Panc1 (cell line): ENCODE results near the gene GSG1. TPM values are rescaled to one million over a fixed set of nuclear protein-coding genes. Genes with fewer than 3 reads are reported as not detected.

ENCODE experiments used
- ATAC-seq: fragments of 200-7000 bp; cut with Tn5 transposase; 2 replicates; pipeline ENCODE4 v1.9.1; 2020; ENCODE audit warnings: mild to moderate bottlenecking, moderate library complexity
- BruUV-seq: library from RNA; stranded (reverse); fragments of 400-500 nt; replicated peaks from 2 replicates; lab custom pipeline; 2021; lab: Mats Ljungman, UMichigan
- CTCF ChIA-PET: fragments of 300-600 bp; sonication (Branson Sonifier 250); formaldehyde crosslinking; loops from one replicate; lab custom pipeline; 2022; ENCODE audit warnings: antibody characterized with exemption; lab: Charles Lee
- POLR2A ChIA-PET: fragments of 300-600 bp; sonication (Branson Sonifier 250); formaldehyde crosslinking; loops from one replicate; lab custom pipeline; 2022; ENCODE audit warnings: antibody characterized with exemption; lab: Charles Lee
- DNase-seq: peaks from one replicate; pipeline ENCODE4 v3.0.0-alpha.2; 2010; ENCODE audit warnings: low read depth, low spot score
- H3K27ac ChIP-seq: 2 replicates; pipeline ENCODE4 v1.5.1; 2011; ENCODE audit warnings: mild to moderate bottlenecking, low read length, inconsistent platforms
- H3K27me3 ChIP-seq: fragments of 200-500 bp; sonication (Bioruptor generic); 2 replicates; pipeline ENCODE4 v1.6.0; 2014; ENCODE audit warnings: low read length, inconsistent platforms; ENCODE audit not compliant: control insufficient read depth, insufficient read depth
- H3K36me3 ChIP-seq: fragments of 200-500 bp; sonication (Bioruptor generic); 2 replicates; pipeline ENCODE4 v1.5.1; 2014; ENCODE audit warnings: inconsistent platforms, mild to moderate bottlenecking, low read length, moderate library complexity; ENCODE audit not compliant: control insufficient read depth, insufficient read depth
- H3K4me1 ChIP-seq: 2 replicates; pipeline ENCODE4 v1.5.1; 2011; ENCODE audit warnings: inconsistent platforms, mild to moderate bottlenecking, low read length, moderate library complexity; ENCODE audit not compliant: control insufficient read depth, insufficient read depth
- H3K4me3 ChIP-seq, 2 experiments: 2 replicates each; pipeline ENCODE4 v1.5.1; 2011 to 2012; ENCODE audit warnings: low read depth in 2 of 2, low read length in 2 of 2, mild to moderate bottlenecking in 2 of 2, inconsistent platforms in 1 of 2, moderate library complexity in 1 of 2
- H3K9me3 ChIP-seq: fragments of 200-500 bp; sonication (Bioruptor generic); 2 replicates; pipeline ENCODE4 v1.5.1; 2014; ENCODE audit warnings: low read depth, mild to moderate bottlenecking, inconsistent platforms, low read length, moderate library complexity; ENCODE audit not compliant: control insufficient read depth, insufficient read depth
- POLR2AphosphoS5 ChIP-seq: IDR thresholded peaks from 2 replicates; pipeline ENCODE4 v1.6.1; 2012; ENCODE audit warnings: mild to moderate bottlenecking, low read depth, low read length, moderate library complexity
- SIN3A ChIP-seq: IDR thresholded peaks from 2 replicates; pipeline ENCODE4 v1.6.1; 2012; ENCODE audit warnings: low read depth, mild to moderate bottlenecking, low read length, moderate library complexity, borderline replicate concordance; ENCODE audit not compliant: insufficient read depth
- TCF7L2 ChIP-seq: IDR thresholded peaks from 2 replicates; pipeline ENCODE4 v1.6.1; 2011; ENCODE audit warnings: mild to moderate bottlenecking, low read depth, low read length, inconsistent platforms
- in situ Hi-C: cut with HindIII; loops from 2 replicates; pipeline ENCODE4 v1.10.0; 2016; ENCODE audit warnings: low sequenced_read_pairs, low pct_unique_long_range_greater_than_20kb
- intact Hi-C: fragments of 100-400 bp; cut with micrococcal nuclease; formaldehyde crosslinking; loops from one replicate; pipeline ENCODE4 v1.10.0; 2022; ENCODE audit not compliant: unreplicated experiment
- total RNA-seq: library from RNA; stranded (reverse); gene quantifications from one replicate; pipeline ENCODE4 v1.2.1, GENCODE V29; 2021; ENCODE audit not compliant: unreplicated experiment
- TF ChIP-seq, protein P1 (sequence below), 2 experiments: IDR thresholded peaks; 2 replicates each; pipeline ENCODE4 v1.6.1; 2011 to 2012; ENCODE audit warnings: low read depth in 2 of 2, control low read depth in 1 of 2, low read length in 1 of 2, mild to moderate bottlenecking in 1 of 2, moderate library complexity in 1 of 2; ENCODE audit not compliant: insufficient read depth in 1 of 2
- TF ChIP-seq, protein P2 (sequence below): fragments of 450-650 bp; IDR thresholded peaks from 2 replicates; pipeline ENCODE4 v1.5.1; 2017; ENCODE audit warnings: mild to moderate bottlenecking

Gene GSG1
- total RNA-seq, 1 experiment from 2014 or later, result not detected

GRCh38 chr12:13093848-13094220 is 9.6 kb downstream of the GSG1 start:
- Histone ChIP-seq H3K9me3 (no peaks in the 10 kb centered on the region), H3K27ac (no peak overlapping the region), H3K36me3 (no peaks in the 10 kb centered on the region), H3K27me3 (no peaks in the 10 kb centered on the region), H3K4me3 (no peak overlapping the region), H3K4me1 (peaks cover 15% of the 10 kb centered on the region)
- BruUV-seq, result no TSS peak
- ChIA-PET POLR2A (interaction anchor here (0.6 kb wide), 1 partner anchor 114 kb away, joined by 3 read pairs; no protein-coding TSS in a partner anchor), CTCF (no interaction called here)
- no peak for ATAC-seq
- intact Hi-C loops, result no loop called here
- in situ Hi-C loops, result no loop called here
- no peak for TF ChIP-seq TCF7L2
- TF ChIP-seq, protein P1, sequence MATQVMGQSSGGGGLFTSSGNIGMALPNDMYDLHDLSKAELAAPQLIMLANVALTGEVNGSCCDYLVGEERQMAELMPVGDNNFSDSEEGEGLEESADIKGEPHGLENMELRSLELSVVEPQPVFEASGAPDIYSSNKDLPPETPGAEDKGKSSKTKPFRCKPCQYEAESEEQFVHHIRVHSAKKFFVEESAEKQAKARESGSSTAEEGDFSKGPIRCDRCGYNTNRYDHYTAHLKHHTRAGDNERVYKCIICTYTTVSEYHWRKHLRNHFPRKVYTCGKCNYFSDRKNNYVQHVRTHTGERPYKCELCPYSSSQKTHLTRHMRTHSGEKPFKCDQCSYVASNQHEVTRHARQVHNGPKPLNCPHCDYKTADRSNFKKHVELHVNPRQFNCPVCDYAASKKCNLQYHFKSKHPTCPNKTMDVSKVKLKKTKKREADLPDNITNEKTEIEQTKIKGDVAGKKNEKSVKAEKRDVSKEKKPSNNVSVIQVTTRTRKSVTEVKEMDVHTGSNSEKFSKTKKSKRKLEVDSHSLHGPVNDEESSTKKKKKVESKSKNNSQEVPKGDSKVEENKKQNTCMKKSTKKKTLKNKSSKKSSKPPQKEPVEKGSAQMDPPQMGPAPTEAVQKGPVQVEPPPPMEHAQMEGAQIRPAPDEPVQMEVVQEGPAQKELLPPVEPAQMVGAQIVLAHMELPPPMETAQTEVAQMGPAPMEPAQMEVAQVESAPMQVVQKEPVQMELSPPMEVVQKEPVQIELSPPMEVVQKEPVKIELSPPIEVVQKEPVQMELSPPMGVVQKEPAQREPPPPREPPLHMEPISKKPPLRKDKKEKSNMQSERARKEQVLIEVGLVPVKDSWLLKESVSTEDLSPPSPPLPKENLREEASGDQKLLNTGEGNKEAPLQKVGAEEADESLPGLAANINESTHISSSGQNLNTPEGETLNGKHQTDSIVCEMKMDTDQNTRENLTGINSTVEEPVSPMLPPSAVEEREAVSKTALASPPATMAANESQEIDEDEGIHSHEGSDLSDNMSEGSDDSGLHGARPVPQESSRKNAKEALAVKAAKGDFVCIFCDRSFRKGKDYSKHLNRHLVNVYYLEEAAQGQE (IDR thresholded peaks at IDR 0.05; ENCODE audit: insufficient read depth in 1 of 2, low read depth in 2 of 2, low read length in 1 of 2), result no peak
- TF ChIP-seq POLR2AphosphoS5, result no peak
- TF ChIP-seq, protein P2, sequence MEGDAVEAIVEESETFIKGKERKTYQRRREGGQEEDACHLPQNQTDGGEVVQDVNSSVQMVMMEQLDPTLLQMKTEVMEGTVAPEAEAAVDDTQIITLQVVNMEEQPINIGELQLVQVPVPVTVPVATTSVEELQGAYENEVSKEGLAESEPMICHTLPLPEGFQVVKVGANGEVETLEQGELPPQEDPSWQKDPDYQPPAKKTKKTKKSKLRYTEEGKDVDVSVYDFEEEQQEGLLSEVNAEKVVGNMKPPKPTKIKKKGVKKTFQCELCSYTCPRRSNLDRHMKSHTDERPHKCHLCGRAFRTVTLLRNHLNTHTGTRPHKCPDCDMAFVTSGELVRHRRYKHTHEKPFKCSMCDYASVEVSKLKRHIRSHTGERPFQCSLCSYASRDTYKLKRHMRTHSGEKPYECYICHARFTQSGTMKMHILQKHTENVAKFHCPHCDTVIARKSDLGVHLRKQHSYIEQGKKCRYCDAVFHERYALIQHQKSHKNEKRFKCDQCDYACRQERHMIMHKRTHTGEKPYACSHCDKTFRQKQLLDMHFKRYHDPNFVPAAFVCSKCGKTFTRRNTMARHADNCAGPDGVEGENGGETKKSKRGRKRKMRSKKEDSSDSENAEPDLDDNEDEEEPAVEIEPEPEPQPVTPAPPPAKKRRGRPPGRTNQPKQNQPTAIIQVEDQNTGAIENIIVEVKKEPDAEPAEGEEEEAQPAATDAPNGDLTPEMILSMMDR, result no peak
- TF ChIP-seq SIN3A, result no peak
- DNase-seq, result no peak

GRCh38 chr12:13093191-13093847 is 10.1 kb downstream of the GSG1 start:
- no peak for ATAC-seq
- TF ChIP-seq SIN3A (no peak), POLR2AphosphoS5 (no peak), TCF7L2 (no peak)
- TF ChIP-seq, protein P2, result no peak
- TF ChIP-seq, protein P1 (IDR thresholded peaks at IDR 0.05; ENCODE audit: insufficient read depth in 1 of 2, low read depth in 2 of 2, low read length in 1 of 2), result no peak
- ChIA-PET CTCF (no interaction called here), POLR2A (no interaction called here)
- Histone ChIP-seq H3K4me1 (peaks cover 12% of the 10 kb centered on the region), H3K4me3 (no peak overlapping the region), H3K36me3 (no peaks in the 10 kb centered on the region), H3K9me3 (no peaks in the 10 kb centered on the region), H3K27ac (no peak overlapping the region), H3K27me3 (no peaks in the 10 kb centered on the region)
- BruUV-seq, result no TSS peak
- DNase-seq, result no peak
- intact Hi-C loops, result no loop called here
- in situ Hi-C loops, result no loop called here
